LNCaP clone FGC (cell line): ENCODE results near the gene GCN1.

Source experiments
- DNase-seq: peaks from one replicate; pipeline ENCODE4 v3.0.0-alpha.2; 2011; ENCODE audit warnings: low read depth
- H3K4me3 ChIP-seq: 2 replicates; pipeline ENCODE4 v1.5.1; 2011; ENCODE audit warnings: mild to moderate bottlenecking, low read depth, low read length, control low read depth
- CTCF ChIP-seq: IDR thresholded peaks from 2 replicates; pipeline ENCODE4 v1.5.1; 2012; ENCODE audit warnings: mild to moderate bottlenecking; ENCODE audit not compliant: control insufficient read depth, insufficient read depth; ENCODE audit errors: extremely low read depth

The GCN1 gene

GRCh38 chr12:120228291-120229070, 34.0 kb upstream of the GCN1 start:
- no peak overlapping the region for H3K4me3 ChIP-seq
- DNase-seq = peak; percentile 45
- peak; percentile 100 for TF ChIP-seq CTCF

- DNase-seq = no peak
Measured at GRCh38 chr12:120228041-120228290, 33.5 kb upstream of the GCN1 start.

GRCh38 chr12:120227233-120228040, 32.9 kb upstream of the GCN1 start:
- TF ChIP-seq CTCF = no peak
- H3K4me3 ChIP-seq = no peak overlapping the region
- no peak for DNase-seq

More at GRCh38 chr12:120228041-120228290, 33.5 kb upstream of the GCN1 start:
- no peak overlapping the region for H3K4me3 ChIP-seq
- no peak for TF ChIP-seq CTCF

- TF ChIP-seq CTCF = no peak
- H3K4me3 ChIP-seq = no peak overlapping the region
- DNase-seq = no peak
Measured at GRCh38 chr12:120225852-120226640, 31.5 kb upstream of the GCN1 start.

GRCh38 chr12:120225200-120225558, 30.7 kb upstream of the GCN1 start:
- TF ChIP-seq CTCF = no peak
- DNase-seq = no peak
- H3K4me3 ChIP-seq = no peak overlapping the region

- no peak for TF ChIP-seq CTCF
- no peak overlapping the region for H3K4me3 ChIP-seq
- DNase-seq = no peak
Measured at GRCh38 chr12:120224304-120225199, 30.0 kb upstream of the GCN1 start.
